WTC11 (cell line): ENCODE results near the gene PDZK1IP1.

Experiments
- ATF6 ChIP-seq: sonication (generic); formaldehyde crosslinking; IDR thresholded peaks from 2 replicates; pipeline ENCODE4 v1.8.1; 2023; ENCODE audit warnings: mild to moderate bottlenecking, missing genetic modification reagents
- CTCF ChIP-seq: fragments of 200-600 bp; IDR thresholded peaks from 2 replicates; pipeline ENCODE4 v1.8.0; 2022; ENCODE audit warnings: antibody characterized with exemption
- E2F5 ChIP-seq: sonication (generic); formaldehyde crosslinking; IDR thresholded peaks from 2 replicates; pipeline ENCODE4 v1.8.1; 2022; ENCODE audit warnings: mild to moderate bottlenecking, moderate library complexity, missing genetic modification reagents

DNA sequence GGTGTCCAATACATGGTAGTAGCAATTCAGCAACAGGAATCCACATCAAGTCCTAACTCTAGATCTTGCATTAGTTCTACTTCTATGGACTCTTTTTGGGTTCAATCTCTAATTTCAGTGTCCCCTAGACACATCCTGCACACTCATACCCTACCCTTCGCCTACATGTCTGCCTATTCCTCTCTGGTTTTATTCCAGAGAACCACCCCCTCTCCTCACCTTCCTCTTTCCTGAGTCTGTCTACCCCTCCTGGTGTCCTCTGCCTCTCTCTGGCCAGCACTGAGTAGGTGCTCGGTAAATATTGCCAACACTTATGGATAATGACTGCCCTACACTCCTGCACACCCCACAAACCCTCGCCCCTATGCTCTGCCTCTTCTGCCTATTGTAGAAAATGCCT lies 32.6 kb upstream of the PDZK1IP1 start:
- TF ChIP-seq CTCF: no peak
- TF ChIP-seq ATF6: no peak
- TF ChIP-seq E2F5: no peak
